Loucy (cell line): Measurements from ENCODE around the gene SH3RF3.

Source experiments
- H2AFZ ChIP-seq: fragments of 200-600 bp; sonication (generic); 2 replicates; pipeline ENCODE4 v1.6.0; 2016; ENCODE audit warnings: antibody characterized with exemption, mild to moderate bottlenecking, low read length, moderate library complexity
- H3F3A ChIP-seq: fragments of 200-600 bp; 2 replicates; pipeline ENCODE4 v1.6.0; 2016; ENCODE audit warnings: antibody characterized with exemption, low read depth, mild to moderate bottlenecking
- H3K27me3 ChIP-seq: fragments of 200-600 bp; sonication (generic); 2 replicates; pipeline ENCODE4 v1.6.1; 2014; ENCODE audit warnings: low read length, mild to moderate bottlenecking; ENCODE audit not compliant: insufficient read depth, poor library complexity, severe bottlenecking
- H3K36me3 ChIP-seq: fragments of 200-600 bp; sonication (generic); 2 replicates; pipeline ENCODE4 v1.6.1; 2016; ENCODE audit warnings: low read length; ENCODE audit not compliant: insufficient read depth
- H3K4me1 ChIP-seq: fragments of 200-600 bp; sonication (generic); 2 replicates; pipeline ENCODE4 v1.5.1; 2014; ENCODE audit warnings: low read length, mild to moderate bottlenecking; ENCODE audit not compliant: insufficient read depth, poor library complexity, severe bottlenecking
- H3K4me2 ChIP-seq: fragments of 200-600 bp; sonication (generic); 2 replicates; pipeline ENCODE4 v1.6.0; 2014; ENCODE audit warnings: antibody characterized with exemption, low read length, low read depth, mild to moderate bottlenecking; ENCODE audit not compliant: poor library complexity, severe bottlenecking
- H3K4me3 ChIP-seq: fragments of 200-600 bp; sonication (generic); 2 replicates; pipeline ENCODE4 v1.5.1; 2014; ENCODE audit warnings: low read length, mild to moderate bottlenecking, mixed read lengths; ENCODE audit not compliant: poor library complexity, severe bottlenecking
- H3K79me2 ChIP-seq: fragments of 200-600 bp; sonication (generic); 2 replicates; pipeline ENCODE4 v1.6.1; 2014; ENCODE audit warnings: low read length; ENCODE audit not compliant: insufficient read depth
- H3K9ac ChIP-seq: fragments of 200-600 bp; sonication (generic); 2 replicates; pipeline ENCODE4 v1.6.0; 2014; ENCODE audit warnings: mild to moderate bottlenecking, low read depth, low read length, moderate library complexity; ENCODE audit not compliant: poor library complexity, severe bottlenecking
- H3K9me2 ChIP-seq: fragments of 200-600 bp; sonication (generic); replicated peaks from 2 replicates; pipeline ENCODE4 v1.6.1; 2016; ENCODE audit warnings: low read depth, low read length, mixed read lengths
- H3K9me3 ChIP-seq: fragments of 200-600 bp; sonication (generic); 2 replicates; pipeline ENCODE4 v1.6.1; 2014; ENCODE audit warnings: mild to moderate bottlenecking, antibody characterized with exemption, low read length, low read depth; ENCODE audit not compliant: insufficient read depth
- H4K20me1 ChIP-seq: fragments of 200-600 bp; sonication (generic); 2 replicates; pipeline ENCODE4 v1.6.0; 2014; ENCODE audit warnings: antibody characterized with exemption, low read length, mild to moderate bottlenecking; ENCODE audit not compliant: insufficient read depth, poor library complexity, severe bottlenecking
- CTCF ChIP-seq: fragments of 200-600 bp; sonication (generic); conservative IDR thresholded peaks from 2 replicates; pipeline ENCODE4 v1.5.1; 2014; ENCODE audit warnings: mild to moderate bottlenecking, antibody characterized with exemption, low read length
- EZH2phosphoT487 ChIP-seq: fragments of 200-600 bp; IDR thresholded peaks from 2 replicates; pipeline ENCODE4 v1.6.1; 2018; ENCODE audit warnings: antibody characterized with exemption, mild to moderate bottlenecking, moderate library complexity, borderline replicate concordance

The SH3RF3 gene

GRCh38 chr2:109232909-109233308, 103.9 kb downstream of the SH3RF3 start:
- Histone ChIP-seq H3K79me2 (peaks cover 64% of the 10 kb centered on the region), H3K36me3 (no peaks in the 10 kb centered on the region), H3K4me2 (no peak overlapping the region), H3K9me3 (no peaks in the 10 kb centered on the region), H2AFZ (no peak overlapping the region), H3F3A (0 out of 2 replicates have a peak, but pooled peaks cover 2% of the 10 kb centered on the region), H3K27me3 (no peaks in the 10 kb centered on the region), H3K9me2 (no peaks in the 10 kb centered on the region), H4K20me1 (no peaks in the 10 kb centered on the region), H3K4me1 (peaks cover 81% of the 10 kb centered on the region), H3K4me3 (no peak overlapping the region), H3K9ac (no peak overlapping the region)
- TF ChIP-seq EZH2phosphoT487, result no peak
- no peak for TF ChIP-seq CTCF

- H3K4me3 ChIP-seq, result no peak overlapping the region
- no peak overlapping the region for H3K9ac ChIP-seq
- peaks cover 80% of the 10 kb centered on the region for H3K4me1 ChIP-seq
- H4K20me1 ChIP-seq, result no peaks in the 10 kb centered on the region
- no peak for TF ChIP-seq EZH2phosphoT487
- TF ChIP-seq CTCF, result no peak
- H3K36me3 ChIP-seq, result no peaks in the 10 kb centered on the region
- H3K9me2 ChIP-seq, result no peaks in the 10 kb centered on the region
- 0 out of 2 replicates have a peak, but pooled peaks cover 6% of the 10 kb centered on the region for H3F3A ChIP-seq
- H3K27me3 ChIP-seq, result no peaks in the 10 kb centered on the region
- H2AFZ ChIP-seq, result no peak overlapping the region
- H3K4me2 ChIP-seq, result no peak overlapping the region
- H3K79me2 ChIP-seq, result peaks cover 65% of the 10 kb centered on the region
- H3K9me3 ChIP-seq, result no peaks in the 10 kb centered on the region
Measured at GRCh38 chr2:109233643-109234042, 104.6 kb downstream of the SH3RF3 start.

GRCh38 chr2:109234355-109234754, 105.3 kb downstream of the SH3RF3 start:
- H3K4me2 ChIP-seq, result no peak overlapping the region
- peaks cover 79% of the 10 kb centered on the region for H3K4me1 ChIP-seq

More at GRCh38 chr2:109234355-109234754, 105.3 kb downstream of the SH3RF3 start:
- H3K9me3 ChIP-seq, result no peaks in the 10 kb centered on the region
- H4K20me1 ChIP-seq, result no peaks in the 10 kb centered on the region
- no peaks in the 10 kb centered on the region for H3K9me2 ChIP-seq
- H3F3A ChIP-seq, result peaks cover 12% of the 10 kb centered on the region; the same call in 1 of the 2 replicates
- H3K36me3 ChIP-seq, result no peaks in the 10 kb centered on the region
- TF ChIP-seq CTCF, result no peak
- TF ChIP-seq EZH2phosphoT487, result no peak
- peaks cover 65% of the 10 kb centered on the region for H3K79me2 ChIP-seq
- no peak overlapping the region for H2AFZ ChIP-seq
- H3K27me3 ChIP-seq, result no peaks in the 10 kb centered on the region
- no peak overlapping the region for H3K4me3 ChIP-seq
- H3K9ac ChIP-seq, result no peak overlapping the region
